Heart right ventricle (tissue), 16 donors: ENCODE results near the gene GAREM1. TPM values are rescaled to one million over a fixed set of nuclear protein-coding genes. Genes with fewer than 3 reads are reported as not detected.

ENCODE experiments used
- ATAC-seq, 8 donors: fragments of 200-7000 bp; cut with Tn5 transposase; one replicate each; pipeline ENCODE4 v1.9.1; 2020; ENCODE audit warnings: mild to moderate bottlenecking in 8 of 8, moderate library complexity in 8 of 8, moderate number of reproducible peaks in 1 of 8
- DNase-seq, 2 donors: peaks; one replicate each; pipeline ENCODE4 v3.0.0-alpha.2; 2020
- H3K27ac ChIP-seq, 10 donors: fragments of 200-600 bp; sonication (generic) in 2 of 10; one replicate each; pipeline versions ENCODE4 v1.5.0 to v1.8.0; 2020 to 2022; ENCODE audit warnings: mild to moderate bottlenecking in 3 of 10
- H3K27me3 ChIP-seq, 7 donors: fragments of 200-600 bp; one replicate each; pipeline ENCODE4 v1.8.0; 2021 to 2022; ENCODE audit warnings: mild to moderate bottlenecking in 2 of 7
- H3K36me3 ChIP-seq, 9 donors: fragments of 200-600 bp; sonication (generic) in 1 of 9; one replicate each; pipeline versions ENCODE4 v1.5.0 to v1.8.0; 2020 to 2022; ENCODE audit warnings: mild to moderate bottlenecking in 2 of 9
- H3K4me1 ChIP-seq, 9 donors: fragments of 200-600 bp; sonication (generic) in 1 of 9; one replicate each; pipeline versions ENCODE4 v1.5.0 to v1.8.0; 2020 to 2022; ENCODE audit warnings: mild to moderate bottlenecking in 4 of 9
- H3K4me3 ChIP-seq, 10 donors: fragments of 200-600 bp; sonication (generic) in 2 of 10; one replicate each; pipeline versions ENCODE4 v1.5.0 to v1.8.0; 2020 to 2022; ENCODE audit warnings: mild to moderate bottlenecking in 7 of 10, moderate library complexity in 2 of 10
- H3K9me3 ChIP-seq, 11 donors: fragments of 200-600 bp in 10 of 11; sonication (generic) in 2 of 11; one replicate each; pipeline versions ENCODE4 v1.5.0 to v1.8.0; 2013 to 2022; ENCODE audit warnings: mild to moderate bottlenecking in 2 of 11, control low read depth in 1 of 11, moderate library complexity in 1 of 11
- WGBS, 2 donors: extraction: QIAGEN DNeasy Blood & Tissue Kit; methylation state at CpG; one replicate each; pipeline ENCODE4 v1.1.7; 2013; ENCODE audit warnings: inconsistent platforms in 1 of 2; 5-methylcytosine and 5-hydroxymethylcytosine counted together
- intact Hi-C, 10 donors: fragments of 100-400 bp; cut with DNase I; formaldehyde crosslinking; loops; one replicate each; pipeline versions ENCODE4 v1.11.1 to v1.14.2; 2022
- polyA plus RNA-seq, 2 donors: library from polyadenylated mRNA; stranded (reverse); fragments of 200-250 nt; gene quantifications; one replicate each; pipeline ENCODE4 v1.2.3, GENCODE V29; 2013
- total RNA-seq, 10 donors: library from RNA; stranded (reverse); fragmentation: NEBNext Ultra II Directional in 3 of 10; extraction: Animal tissue kit (Norgen Biotek cat#: 25700) in 3 of 10; gene quantifications; one replicate each; pipeline versions ENCODE4 v1.2.1 to v1.2.4, GENCODE V29; 2021 to 2023
- TF ChIP-seq, protein P1 (sequence below), 9 donors: fragments of 200-600 bp; sonication (generic) in 2 of 9; IDR thresholded peaks; one replicate each; pipeline versions ENCODE4 v1.5.0 to v1.8.0; 2021 to 2022; ENCODE audit warnings: antibody characterized with exemption in 9 of 9, mild to moderate bottlenecking in 5 of 9, moderate library complexity in 1 of 9
- donor health status: Arrhythmogenic right ventricular cardiomyopathy.
- donor health status: ischemic (EF 13 %, LVEDD 7.1; RV severe dilation, severe dysfunction).
- donor health status: healthy with polysubstance abuse.
- donor health status: DM: no; HTN: yes; CAD: no.
- donor health status: DM: no; HTN: no; CAD: no.
- donor health status: ischemic (EF 25% LVEDD 6.9; RV normal size, moderate dysfunction).
- donor health status: ischemic (EF 25% LVEDD 5.7; RV mildly dilated, moderate dysfunction).
- donor health status: healthy.
- donor health status: DM: yes; HTN: yes; CAD: no.
- donor health status: Ischemic cardiomyopathy.
- donor health status: ischemic (EF 35%, LVEDD 5.7; RV mildly dilated, moderate dysfunction).
- donor health status: nonischemic (EF 11% LVEDD 7.7; RV severe dilation, severe dysfunction).
- donor health status: DM: yes; HTN: yes; CAD: no.
- donor health status: PGD.
- donor health status: ischemic (EF 29% LVEDD 5.4; RV normal size, mild dysfunction).
- donor health status: nonischemic (EF 23%, LVEDD 6.1; RV moderate dilation, normal function).

The GAREM1 gene
- total and polyA plus RNA-seq, 12 donors: 2.4 to 26.1 (median 13.4) TPM

DNA sequence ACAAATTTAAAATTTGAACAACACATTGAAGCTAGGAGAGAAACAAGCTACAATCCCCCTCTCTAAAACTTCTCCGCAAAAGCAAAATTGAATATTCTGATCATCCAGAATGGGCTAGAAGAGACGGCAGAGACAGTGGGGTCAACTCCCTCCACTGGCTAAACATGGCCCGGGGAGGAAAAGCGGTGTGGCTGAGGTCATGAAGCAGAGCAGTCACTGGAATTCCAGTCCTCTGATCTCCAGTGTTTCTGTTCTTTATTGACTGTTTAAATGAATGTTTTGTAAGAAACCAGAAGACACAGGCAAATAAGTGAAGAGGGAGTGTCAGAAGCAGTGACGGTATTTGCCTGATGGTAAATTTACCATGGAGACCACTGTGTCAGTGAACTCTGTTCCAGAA lies 116.2 kb downstream of the GAREM1 start:
- WGBS, 2 donors: 87 to 90% methylated on average over 5 of the region's 5 CpGs
- DNase-seq: no peak
- TF ChIP-seq, protein P1, sequence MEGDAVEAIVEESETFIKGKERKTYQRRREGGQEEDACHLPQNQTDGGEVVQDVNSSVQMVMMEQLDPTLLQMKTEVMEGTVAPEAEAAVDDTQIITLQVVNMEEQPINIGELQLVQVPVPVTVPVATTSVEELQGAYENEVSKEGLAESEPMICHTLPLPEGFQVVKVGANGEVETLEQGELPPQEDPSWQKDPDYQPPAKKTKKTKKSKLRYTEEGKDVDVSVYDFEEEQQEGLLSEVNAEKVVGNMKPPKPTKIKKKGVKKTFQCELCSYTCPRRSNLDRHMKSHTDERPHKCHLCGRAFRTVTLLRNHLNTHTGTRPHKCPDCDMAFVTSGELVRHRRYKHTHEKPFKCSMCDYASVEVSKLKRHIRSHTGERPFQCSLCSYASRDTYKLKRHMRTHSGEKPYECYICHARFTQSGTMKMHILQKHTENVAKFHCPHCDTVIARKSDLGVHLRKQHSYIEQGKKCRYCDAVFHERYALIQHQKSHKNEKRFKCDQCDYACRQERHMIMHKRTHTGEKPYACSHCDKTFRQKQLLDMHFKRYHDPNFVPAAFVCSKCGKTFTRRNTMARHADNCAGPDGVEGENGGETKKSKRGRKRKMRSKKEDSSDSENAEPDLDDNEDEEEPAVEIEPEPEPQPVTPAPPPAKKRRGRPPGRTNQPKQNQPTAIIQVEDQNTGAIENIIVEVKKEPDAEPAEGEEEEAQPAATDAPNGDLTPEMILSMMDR (IDR thresholded peaks at IDR 0.05): no peak
- no peak for ATAC-seq
- no peak overlapping the region for H3K4me3 ChIP-seq
- intact Hi-C loops: loop anchor here in 3 of 10 donors (5.0 to 10.0 kb wide), 3 partner anchors 68 to 110 kb away; no protein-coding TSS in a partner anchor
- H3K27me3 ChIP-seq: no peaks in the 10 kb centered on the region
- no peak overlapping the region for H3K27ac ChIP-seq
- peaks cover 0 to 55% (median 22%) of the 10 kb centered on the region in 9 donors for H3K4me1 ChIP-seq
- no peaks in the 10 kb centered on the region for H3K9me3 ChIP-seq
- H3K36me3 ChIP-seq: no peaks in the 10 kb centered on the region

DNA sequence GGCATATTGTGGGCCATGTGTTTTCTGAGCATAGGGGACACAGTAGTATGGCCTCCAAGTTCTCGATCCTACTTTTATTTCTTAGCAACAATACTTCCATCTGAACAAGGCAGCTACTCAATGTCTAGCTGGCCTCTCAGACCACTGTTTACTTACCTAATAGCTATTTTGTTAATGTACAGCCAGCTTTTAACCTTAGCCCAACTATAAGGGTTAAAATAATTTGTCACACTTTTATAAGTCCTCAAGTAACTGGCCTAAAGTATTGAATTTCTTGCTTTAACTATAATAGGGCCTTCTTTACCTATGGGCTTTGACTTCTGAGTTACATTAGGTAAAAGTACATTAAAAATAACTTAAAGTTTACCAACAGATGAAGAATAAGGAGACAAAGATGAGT lies 117.4 kb downstream of the GAREM1 start:
- H3K4me1 ChIP-seq: peaks cover 0 to 53% (median 29%) of the 10 kb centered on the region in 9 donors
- ATAC-seq: no peak
- no peak for DNase-seq
- no peaks in the 10 kb centered on the region for H3K9me3 ChIP-seq
- no peaks in the 10 kb centered on the region for H3K36me3 ChIP-seq
- H3K27ac ChIP-seq: no peak overlapping the region
- TF ChIP-seq, protein P1 (IDR thresholded peaks at IDR 0.05): no peak
- WGBS, 2 donors: 98 to 100% methylated on average over 1 of the region's 1 CpG
- H3K27me3 ChIP-seq: no peaks in the 10 kb centered on the region
- intact Hi-C loops: loop anchor here in 3 of 10 donors (5.0 to 10.0 kb wide), 3 partner anchors 69 to 112 kb away; no protein-coding TSS in a partner anchor
- H3K4me3 ChIP-seq: no peak overlapping the region

DNA sequence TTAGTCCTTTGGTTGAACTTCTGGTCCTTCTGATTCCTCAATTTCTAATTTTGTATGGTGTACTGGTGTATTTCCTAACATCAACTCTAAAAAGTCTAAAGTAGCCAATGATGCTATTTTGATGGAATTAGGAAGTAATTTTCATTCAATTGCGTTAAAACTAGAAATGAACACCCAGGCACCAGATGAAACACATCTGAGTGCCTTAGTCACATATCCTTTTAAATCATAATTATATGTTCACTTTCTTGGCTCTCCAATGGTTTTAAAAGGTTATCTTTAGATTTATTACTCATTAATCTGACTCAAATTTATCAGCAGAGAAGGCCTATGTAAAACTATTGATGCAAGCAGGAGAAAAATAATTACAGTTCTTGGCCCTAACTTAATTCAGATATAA lies 119.7 kb downstream of the GAREM1 start:
- intact Hi-C loops: loop anchor here in 3 of 10 donors (5.0 to 10.0 kb wide), 3 partner anchors 71 to 114 kb away; no protein-coding TSS in a partner anchor
- ATAC-seq: peak in 6 of 8 donors; percentile 20 to 50 (median 43)
- H3K27me3 ChIP-seq: no peaks in the 10 kb centered on the region
- H3K36me3 ChIP-seq: no peaks in the 10 kb centered on the region
- TF ChIP-seq, protein P1 (IDR thresholded peaks at IDR 0.05): no peak
- no peak overlapping the region for H3K4me3 ChIP-seq
- peak overlapping the region in 9 of 10 donors; percentile 47 to 83 (median 66) for H3K27ac ChIP-seq
- no peak for DNase-seq
- WGBS, 2 donors: 58 to 69% methylated on average over 1 of the region's 1 CpG
- H3K9me3 ChIP-seq: no peaks in the 10 kb centered on the region
- H3K4me1 ChIP-seq: peaks cover 0 to 57% (median 29%) of the 10 kb centered on the region in 9 donors

DNA sequence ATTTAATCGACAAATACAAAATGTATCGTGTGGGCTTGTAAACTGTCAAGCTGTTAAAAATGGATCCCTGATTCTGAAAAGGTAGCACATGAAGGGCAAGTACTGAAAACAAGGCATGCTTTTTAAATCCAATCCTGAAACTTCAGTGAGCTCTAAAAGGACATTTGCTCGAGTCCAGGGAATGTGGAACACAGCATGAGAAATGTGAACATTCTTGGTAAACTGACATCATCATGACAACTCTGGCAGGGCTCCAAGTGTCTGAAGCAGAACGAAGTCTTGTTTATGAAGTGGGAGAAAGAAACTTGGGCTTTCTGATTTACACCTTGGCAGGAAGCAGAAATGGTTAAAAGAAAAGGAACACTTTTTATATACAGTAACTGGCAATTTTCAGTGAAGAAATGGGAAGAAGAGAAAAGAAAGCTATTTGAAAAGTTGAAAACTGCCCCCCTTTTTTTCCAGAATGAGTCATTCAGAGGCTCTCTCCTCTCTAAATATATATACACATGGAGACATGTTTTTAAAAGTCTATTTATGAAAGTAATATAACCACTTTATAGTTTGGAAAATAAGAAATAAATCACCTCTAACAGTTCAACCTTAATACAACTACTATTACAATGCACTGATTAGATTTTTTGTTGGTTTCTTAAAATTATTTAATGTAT lies 120.8 kb downstream of the GAREM1 start:
- H3K4me1 ChIP-seq: peaks cover 0 to 53% (median 29%) of the 10 kb centered on the region in 9 donors
- peak overlapping the region in 2 of 10 donors; percentile 11 to 12 for H3K4me3 ChIP-seq
- ATAC-seq (peak in 7 of 8 donors; percentile 72 to 85 (median 80)), DNase-seq (peak in 1 of 2 donors; percentile 85)
- H3K27ac ChIP-seq: peak overlapping the region; percentile 47 to 83 (median 66)
- H3K9me3 ChIP-seq: no peaks in the 10 kb centered on the region
- TF ChIP-seq, protein P1 (IDR thresholded peaks at IDR 0.05): no peak
- H3K27me3 ChIP-seq: no peaks in the 10 kb centered on the region
- no peaks in the 10 kb centered on the region for H3K36me3 ChIP-seq
- intact Hi-C loops: loop anchor here in 4 of 10 donors (5.0 to 10.0 kb wide), 3 partner anchors 72 to 115 kb away; no protein-coding TSS in a partner anchor
- WGBS, 2 donors: 20 to 23% methylated on average over 4 of the region's 4 CpGs
